HEK293 (cell line): ENCODE results near the gene NPPA.

Experiments
- GLIS1 ChIP-seq: fragments of 450-650 bp; formaldehyde crosslinking; IDR thresholded peaks from 2 replicates; pipeline ENCODE4 v1.5.1; 2016; ENCODE audit warnings: missing biosample characterization, missing genetic modification characterization
- KLF7 ChIP-seq: fragments of 450-650 bp; formaldehyde crosslinking; IDR thresholded peaks from 2 replicates; pipeline ENCODE4 v1.5.1; 2016; ENCODE audit warnings: missing biosample characterization, missing genetic modification characterization, borderline replicate concordance
- PATZ1 ChIP-seq: fragments of 450-650 bp; formaldehyde crosslinking; IDR thresholded peaks from 2 replicates; pipeline ENCODE4 v1.5.1; 2016; ENCODE audit warnings: missing biosample characterization, missing genetic modification characterization
- SP3 ChIP-seq: fragments of 450-650 bp; formaldehyde crosslinking; IDR thresholded peaks from 2 replicates; pipeline ENCODE4 v1.5.1; 2016; ENCODE audit warnings: missing biosample characterization, missing genetic modification characterization
- YY1 ChIP-seq: fragments of 450-650 bp; formaldehyde crosslinking; IDR thresholded peaks from 2 replicates; pipeline ENCODE4 v1.5.1; 2018; ENCODE audit warnings: missing biosample characterization, missing genetic modification characterization
- ZBTB6 ChIP-seq: fragments of 450-650 bp; formaldehyde crosslinking; IDR thresholded peaks from 2 replicates; pipeline ENCODE4 v1.5.1; 2017; ENCODE audit warnings: missing biosample characterization, missing genetic modification characterization
- ZNF138 ChIP-seq: fragments of 450-650 bp; formaldehyde crosslinking; IDR thresholded peaks from 2 replicates; pipeline ENCODE4 v1.5.1; 2016; ENCODE audit warnings: missing biosample characterization, missing genetic modification characterization, borderline replicate concordance
- ZNF157 ChIP-seq: fragments of 450-650 bp; formaldehyde crosslinking; IDR thresholded peaks from 2 replicates; pipeline ENCODE4 v1.5.1; 2016; ENCODE audit warnings: missing biosample characterization, missing genetic modification characterization
- ZNF211 ChIP-seq: fragments of 450-650 bp; formaldehyde crosslinking; IDR thresholded peaks from 2 replicates; pipeline ENCODE4 v1.5.1; 2016; ENCODE audit warnings: low read depth, missing biosample characterization, missing genetic modification characterization
- ZNF350 ChIP-seq: fragments of 450-650 bp; formaldehyde crosslinking; IDR thresholded peaks from 2 replicates; pipeline ENCODE4 v1.5.0; 2017; ENCODE audit warnings: missing biosample characterization, mild to moderate bottlenecking, missing genetic modification characterization
- ZNF354C ChIP-seq: fragments of 450-650 bp; formaldehyde crosslinking; IDR thresholded peaks from 2 replicates; pipeline ENCODE4 v1.5.1; 2016; ENCODE audit warnings: missing biosample characterization, missing genetic modification characterization, low read depth, borderline replicate concordance
- ZNF366 ChIP-seq: fragments of 450-650 bp; formaldehyde crosslinking; conservative IDR thresholded peaks from 2 replicates; pipeline ENCODE4 v1.5.1; 2016; ENCODE audit warnings: missing biosample characterization, missing genetic modification characterization
- ZNF404 ChIP-seq: fragments of 450-650 bp; formaldehyde crosslinking; IDR thresholded peaks from 2 replicates; pipeline ENCODE4 v1.5.1; 2017; ENCODE audit warnings: missing biosample characterization, missing genetic modification characterization
- ZNF514 ChIP-seq: fragments of 450-650 bp; formaldehyde crosslinking; IDR thresholded peaks from 2 replicates; pipeline ENCODE4 v1.5.1; 2016; ENCODE audit warnings: missing biosample characterization, missing genetic modification characterization
- ZNF561 ChIP-seq: fragments of 450-650 bp; IDR thresholded peaks from 2 replicates; pipeline ENCODE4 v1.5.1; 2018; ENCODE audit warnings: missing biosample characterization, missing genetic modification characterization, borderline replicate concordance
- ZNF645 ChIP-seq: fragments of 450-650 bp; formaldehyde crosslinking; IDR thresholded peaks from 2 replicates; pipeline ENCODE4; 2016; ENCODE audit warnings: missing biosample characterization, missing genetic modification characterization
- ZNF692 ChIP-seq: fragments of 450-650 bp; formaldehyde crosslinking; IDR thresholded peaks from 2 replicates; pipeline ENCODE4 v1.5.1; 2016; ENCODE audit warnings: missing biosample characterization, missing genetic modification characterization
- ZNF747 ChIP-seq: fragments of 450-650 bp; formaldehyde crosslinking; IDR thresholded peaks from 2 replicates; pipeline ENCODE4 v1.5.1; 2016; ENCODE audit warnings: missing biosample characterization, missing genetic modification characterization
- ZNF776 ChIP-seq: fragments of 450-650 bp; formaldehyde crosslinking; IDR thresholded peaks from 2 replicates; pipeline ENCODE4 v1.5.0; 2017; ENCODE audit warnings: missing biosample characterization, missing genetic modification characterization, borderline replicate concordance
- ZNF785 ChIP-seq: fragments of 450-650 bp; formaldehyde crosslinking; IDR thresholded peaks from 2 replicates; pipeline ENCODE4 v1.5.1; 2016; ENCODE audit warnings: missing biosample characterization, missing genetic modification characterization
- ZSCAN16 ChIP-seq: fragments of 450-650 bp; formaldehyde crosslinking; IDR thresholded peaks from 2 replicates; pipeline ENCODE4 v1.5.1; 2016; ENCODE audit warnings: missing biosample characterization, missing genetic modification characterization
- ZXDB ChIP-seq: fragments of 450-650 bp; formaldehyde crosslinking; IDR thresholded peaks from 2 replicates; pipeline ENCODE4 v1.5.1; 2016; ENCODE audit warnings: missing biosample characterization, missing genetic modification characterization
- TF ChIP-seq, protein P1 (sequence below): fragments of 450-650 bp; formaldehyde crosslinking; IDR thresholded peaks from 2 replicates; pipeline ENCODE4 v1.5.1; 2016; ENCODE audit warnings: missing biosample characterization, missing genetic modification characterization, borderline replicate concordance
- TF ChIP-seq, protein P2 (sequence below): fragments of 450-650 bp; formaldehyde crosslinking; IDR thresholded peaks from 2 replicates; pipeline ENCODE4 v1.5.1; 2017; ENCODE audit warnings: missing biosample characterization, missing genetic modification characterization
- TF ChIP-seq, protein P3 (sequence below): fragments of 450-650 bp; formaldehyde crosslinking; IDR thresholded peaks from 2 replicates; pipeline ENCODE4 v1.5.1; 2016; ENCODE audit warnings: missing biosample characterization, missing genetic modification characterization

The NPPA gene

GRCh38 chr1:11806307-11806936, 41.2 kb downstream of the NPPA start (continued):
- TF ChIP-seq, protein P1, sequence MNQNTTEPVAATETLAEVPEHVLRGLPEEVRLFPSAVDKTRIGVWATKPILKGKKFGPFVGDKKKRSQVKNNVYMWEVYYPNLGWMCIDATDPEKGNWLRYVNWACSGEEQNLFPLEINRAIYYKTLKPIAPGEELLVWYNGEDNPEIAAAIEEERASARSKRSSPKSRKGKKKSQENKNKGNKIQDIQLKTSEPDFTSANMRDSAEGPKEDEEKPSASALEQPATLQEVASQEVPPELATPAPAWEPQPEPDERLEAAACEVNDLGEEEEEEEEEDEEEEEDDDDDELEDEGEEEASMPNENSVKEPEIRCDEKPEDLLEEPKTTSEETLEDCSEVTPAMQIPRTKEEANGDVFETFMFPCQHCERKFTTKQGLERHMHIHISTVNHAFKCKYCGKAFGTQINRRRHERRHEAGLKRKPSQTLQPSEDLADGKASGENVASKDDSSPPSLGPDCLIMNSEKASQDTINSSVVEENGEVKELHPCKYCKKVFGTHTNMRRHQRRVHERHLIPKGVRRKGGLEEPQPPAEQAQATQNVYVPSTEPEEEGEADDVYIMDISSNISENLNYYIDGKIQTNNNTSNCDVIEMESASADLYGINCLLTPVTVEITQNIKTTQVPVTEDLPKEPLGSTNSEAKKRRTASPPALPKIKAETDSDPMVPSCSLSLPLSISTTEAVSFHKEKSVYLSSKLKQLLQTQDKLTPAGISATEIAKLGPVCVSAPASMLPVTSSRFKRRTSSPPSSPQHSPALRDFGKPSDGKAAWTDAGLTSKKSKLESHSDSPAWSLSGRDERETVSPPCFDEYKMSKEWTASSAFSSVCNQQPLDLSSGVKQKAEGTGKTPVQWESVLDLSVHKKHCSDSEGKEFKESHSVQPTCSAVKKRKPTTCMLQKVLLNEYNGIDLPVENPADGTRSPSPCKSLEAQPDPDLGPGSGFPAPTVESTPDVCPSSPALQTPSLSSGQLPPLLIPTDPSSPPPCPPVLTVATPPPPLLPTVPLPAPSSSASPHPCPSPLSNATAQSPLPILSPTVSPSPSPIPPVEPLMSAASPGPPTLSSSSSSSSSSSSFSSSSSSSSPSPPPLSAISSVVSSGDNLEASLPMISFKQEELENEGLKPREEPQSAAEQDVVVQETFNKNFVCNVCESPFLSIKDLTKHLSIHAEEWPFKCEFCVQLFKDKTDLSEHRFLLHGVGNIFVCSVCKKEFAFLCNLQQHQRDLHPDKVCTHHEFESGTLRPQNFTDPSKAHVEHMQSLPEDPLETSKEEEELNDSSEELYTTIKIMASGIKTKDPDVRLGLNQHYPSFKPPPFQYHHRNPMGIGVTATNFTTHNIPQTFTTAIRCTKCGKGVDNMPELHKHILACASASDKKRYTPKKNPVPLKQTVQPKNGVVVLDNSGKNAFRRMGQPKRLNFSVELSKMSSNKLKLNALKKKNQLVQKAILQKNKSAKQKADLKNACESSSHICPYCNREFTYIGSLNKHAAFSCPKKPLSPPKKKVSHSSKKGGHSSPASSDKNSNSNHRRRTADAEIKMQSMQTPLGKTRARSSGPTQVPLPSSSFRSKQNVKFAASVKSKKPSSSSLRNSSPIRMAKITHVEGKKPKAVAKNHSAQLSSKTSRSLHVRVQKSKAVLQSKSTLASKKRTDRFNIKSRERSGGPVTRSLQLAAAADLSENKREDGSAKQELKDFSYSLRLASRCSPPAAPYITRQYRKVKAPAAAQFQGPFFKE (tag by site-specific recombination), result no peak
- no peak for TF ChIP-seq ZNF747
- TF ChIP-seq ZNF157 (tag by site-specific recombination), result no peak
- no peak; the same call in 1 of the 2 replicates for TF ChIP-seq PATZ1
- no peak for TF ChIP-seq ZNF404 (tag by site-specific recombination)
- TF ChIP-seq, protein P2, sequence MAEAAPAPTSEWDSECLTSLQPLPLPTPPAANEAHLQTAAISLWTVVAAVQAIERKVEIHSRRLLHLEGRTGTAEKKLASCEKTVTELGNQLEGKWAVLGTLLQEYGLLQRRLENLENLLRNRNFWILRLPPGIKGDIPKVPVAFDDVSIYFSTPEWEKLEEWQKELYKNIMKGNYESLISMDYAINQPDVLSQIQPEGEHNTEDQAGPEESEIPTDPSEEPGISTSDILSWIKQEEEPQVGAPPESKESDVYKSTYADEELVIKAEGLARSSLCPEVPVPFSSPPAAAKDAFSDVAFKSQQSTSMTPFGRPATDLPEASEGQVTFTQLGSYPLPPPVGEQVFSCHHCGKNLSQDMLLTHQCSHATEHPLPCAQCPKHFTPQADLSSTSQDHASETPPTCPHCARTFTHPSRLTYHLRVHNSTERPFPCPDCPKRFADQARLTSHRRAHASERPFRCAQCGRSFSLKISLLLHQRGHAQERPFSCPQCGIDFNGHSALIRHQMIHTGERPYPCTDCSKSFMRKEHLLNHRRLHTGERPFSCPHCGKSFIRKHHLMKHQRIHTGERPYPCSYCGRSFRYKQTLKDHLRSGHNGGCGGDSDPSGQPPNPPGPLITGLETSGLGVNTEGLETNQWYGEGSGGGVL (tag by site-specific recombination), result no peak
- peak; percentile 79 for TF ChIP-seq SP3 (tag by site-specific recombination)
- TF ChIP-seq, protein P3, sequence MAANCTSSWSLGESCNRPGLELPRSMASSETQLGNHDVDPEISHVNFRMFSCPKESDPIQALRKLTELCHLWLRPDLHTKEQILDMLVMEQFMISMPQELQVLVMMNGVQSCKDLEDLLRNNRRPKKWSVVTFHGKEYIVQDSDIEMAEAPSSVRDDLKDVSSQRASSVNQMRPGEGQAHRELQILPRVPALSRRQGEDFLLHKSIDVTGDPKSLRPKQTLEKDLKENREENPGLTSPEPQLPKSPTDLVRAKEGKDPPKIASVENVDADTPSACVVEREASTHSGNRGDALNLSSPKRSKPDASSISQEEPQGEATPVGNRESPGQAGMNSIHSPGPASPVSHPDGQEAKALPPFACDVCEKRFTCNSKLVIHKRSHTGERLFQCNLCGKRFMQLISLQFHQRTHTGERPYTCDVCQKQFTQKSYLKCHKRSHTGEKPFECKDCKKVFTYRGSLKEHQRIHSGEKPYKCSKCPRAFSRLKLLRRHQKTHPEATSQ (tag by site-specific recombination), result no peak
- no peak for TF ChIP-seq ZNF211 (tag by site-specific recombination)
- TF ChIP-seq ZBTB6 (tag by site-specific recombination), result no peak
- peak; percentile 85; the same call in 1 of the 2 replicates for TF ChIP-seq KLF7 (tag by site-specific recombination)
- no peak for TF ChIP-seq ZNF645
- TF ChIP-seq ZNF785 (tag by site-specific recombination), result no peak
- TF ChIP-seq ZNF776 (tag by site-specific recombination), result no peak
- TF ChIP-seq ZNF138, result no peak
- TF ChIP-seq ZNF366 (tag by site-specific recombination), result no peak
- TF ChIP-seq ZNF354C (tag by site-specific recombination), result no peak
- 0 out of 2 replicates have a peak, but pooled peaks have one; percentile 1 for TF ChIP-seq ZNF561 (tag by site-specific recombination)
- no peak for TF ChIP-seq ZXDB (tag by site-specific recombination)
- peak; percentile 87 for TF ChIP-seq ZNF692 (tag by site-specific recombination)
- no peak for TF ChIP-seq GLIS1 (tag by site-specific recombination)
- no peak for TF ChIP-seq ZNF514 (tag by site-specific recombination)
- TF ChIP-seq YY1 (tag by site-specific recombination), result peak; percentile 48; the same call in 1 of the 2 replicates
- TF ChIP-seq ZSCAN16, result no peak
- TF ChIP-seq ZNF350, result no peak
